ES-I3 (cell line): ENCODE data around the gene ALG9.
"Not testable (repeated sequence)": the region's sequence is repeated elsewhere in the genome, so short reads cannot be mapped to it uniquely, and the experiment has no call there.

ENCODE experiments used
- H3K36me3 ChIP-seq: 2 replicates; pipeline ENCODE4 v1.6.1; 2013; ENCODE audit warnings: mild to moderate bottlenecking, low read length, control low read depth, moderate library complexity; ENCODE audit not compliant: insufficient read depth
- H3K4me1 ChIP-seq: 2 replicates; pipeline ENCODE4 v1.6.1; 2013; ENCODE audit warnings: mild to moderate bottlenecking, control low read depth, low read length; ENCODE audit not compliant: insufficient read depth
- H3K9ac ChIP-seq: 2 replicates; pipeline ENCODE4 v1.6.1; 2013; ENCODE audit warnings: low read depth, mild to moderate bottlenecking, low read length, moderate library complexity
- H3K9me3 ChIP-seq: 2 replicates; pipeline ENCODE4 v1.6.1; 2013; ENCODE audit warnings: mild to moderate bottlenecking, low read length, moderate library complexity; ENCODE audit not compliant: control insufficient read depth, insufficient read depth

ALG9 gene

GRCh38 chr11:111785076-111785475 is 86.3 kb downstream of the ALG9 start:
- Histone ChIP-seq H3K36me3 (no peaks in the 10 kb centered on the region), H3K4me1 (no peaks in the 10 kb centered on the region), H3K9ac (no peak overlapping the region)

GRCh38 chr11:111784311-111784710 is 87.1 kb downstream of the ALG9 start:
- not testable (repeated sequence) for H3K9ac ChIP-seq, H3K9me3 ChIP-seq, H3K4me1 ChIP-seq, H3K36me3 ChIP-seq

More at GRCh38 chr11:111785076-111785475, 86.3 kb downstream of the ALG9 start:
- no peaks in the 10 kb centered on the region for H3K9me3 ChIP-seq

- H3K9me3 ChIP-seq, result no peaks in the 10 kb centered on the region
- no peak overlapping the region for H3K9ac ChIP-seq
- no peaks in the 10 kb centered on the region for H3K36me3 ChIP-seq
- H3K4me1 ChIP-seq, result no peaks in the 10 kb centered on the region
Measured at GRCh38 chr11:111782109-111782741, 89.2 kb downstream of the ALG9 start.

GRCh38 chr11:111779118-111779517 is 92.3 kb downstream of the ALG9 start:
- peaks cover 5% of the 10 kb centered on the region; the same call in 1 of the 2 replicates for H3K4me1 ChIP-seq
- H3K36me3 ChIP-seq, result no peaks in the 10 kb centered on the region
- no peak overlapping the region for H3K9ac ChIP-seq
- H3K9me3 ChIP-seq, result no peaks in the 10 kb centered on the region

DNA sequence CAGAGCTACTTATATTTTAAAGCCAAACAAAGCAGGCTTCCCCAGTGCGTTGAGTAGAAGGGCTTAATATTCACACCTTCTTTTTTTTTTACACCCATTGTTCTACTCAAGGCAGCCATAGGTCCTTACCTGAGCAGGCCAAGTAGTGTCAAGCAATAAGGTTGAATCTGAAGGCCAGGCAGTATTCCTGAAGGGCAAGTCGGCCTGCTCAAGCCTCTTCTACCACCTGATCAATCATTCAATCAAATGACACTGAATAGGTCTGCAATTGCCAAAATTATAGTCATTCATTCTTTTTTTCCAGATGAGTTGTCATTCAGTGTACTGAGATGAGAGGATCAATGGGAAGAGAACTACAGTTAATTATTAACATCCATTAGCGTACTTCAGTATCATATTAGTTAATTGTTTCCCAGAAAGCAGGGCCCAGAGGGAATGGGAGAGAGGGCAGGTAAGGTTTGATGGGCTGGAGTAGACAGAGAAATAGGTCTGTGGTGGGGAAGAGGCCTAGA is 93.3 kb downstream of the ALG9 start:
- no peaks in the 10 kb centered on the region for H3K36me3 ChIP-seq
- no peaks in the 10 kb centered on the region for H3K9me3 ChIP-seq
- peaks cover 5% of the 10 kb centered on the region; the same call in 1 of the 2 replicates for H3K4me1 ChIP-seq
- no peak overlapping the region for H3K9ac ChIP-seq

GRCh38 chr11:111777094-111778046 is 94.0 kb downstream of the ALG9 start:
- Histone ChIP-seq H3K9ac (no peak overlapping the region), H3K4me1 (peaks cover 5% of the 10 kb centered on the region; the same call in 1 of the 2 replicates), H3K36me3 (no peaks in the 10 kb centered on the region), H3K9me3 (no peaks in the 10 kb centered on the region)

GRCh38 chr11:111776398-111777093 is 94.8 kb downstream of the ALG9 start:
- H3K4me1 ChIP-seq, result peaks cover 5% of the 10 kb centered on the region; the same call in 1 of the 2 replicates

DNA sequence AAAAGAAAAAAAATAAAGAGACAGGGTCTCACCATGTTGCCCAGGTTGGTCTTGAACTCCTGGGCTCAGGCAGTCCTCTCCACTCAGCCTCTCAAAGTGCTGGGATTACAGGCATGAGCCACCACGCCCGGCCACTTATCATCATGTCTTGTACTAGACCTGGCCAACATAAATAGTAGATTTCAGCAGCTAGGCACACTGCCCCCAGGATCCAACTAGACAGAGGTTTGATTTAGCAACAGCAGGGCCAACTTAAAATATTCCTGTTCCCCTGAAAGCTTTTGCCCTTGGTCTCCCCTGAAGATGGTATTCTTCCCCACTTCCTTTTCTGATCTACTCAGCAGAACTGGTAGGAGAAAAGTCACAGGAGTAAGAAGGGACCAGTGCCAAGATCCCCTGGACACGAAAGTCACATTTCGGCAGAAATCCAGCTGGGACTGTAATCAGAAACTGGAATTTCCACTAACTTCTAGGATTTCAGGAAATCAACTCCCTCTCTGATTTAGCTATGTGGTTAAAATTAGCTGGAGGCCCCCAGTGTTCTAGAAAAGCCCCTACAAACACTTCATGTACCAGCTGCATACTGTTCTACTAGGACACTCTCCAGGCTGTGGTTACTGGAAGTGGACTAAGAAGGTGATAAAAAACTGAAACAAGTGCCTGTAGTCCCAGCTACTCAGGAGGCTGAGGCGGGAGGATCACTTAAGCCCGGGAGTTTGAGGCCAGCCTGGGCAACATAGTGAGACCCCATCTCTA is 96.2 kb downstream of the ALG9 start:
- H3K4me1 ChIP-seq, result peaks cover 10% of the 10 kb centered on the region; the same call in 1 of the 2 replicates
- H3K9me3 ChIP-seq, result no peaks in the 10 kb centered on the region
- H3K9ac ChIP-seq, result no peak overlapping the region
- no peaks in the 10 kb centered on the region for H3K36me3 ChIP-seq

More at GRCh38 chr11:111776398-111777093, 94.8 kb downstream of the ALG9 start:
- Histone ChIP-seq H3K9ac (no peak overlapping the region), H3K9me3 (no peaks in the 10 kb centered on the region), H3K36me3 (no peaks in the 10 kb centered on the region)

DNA sequence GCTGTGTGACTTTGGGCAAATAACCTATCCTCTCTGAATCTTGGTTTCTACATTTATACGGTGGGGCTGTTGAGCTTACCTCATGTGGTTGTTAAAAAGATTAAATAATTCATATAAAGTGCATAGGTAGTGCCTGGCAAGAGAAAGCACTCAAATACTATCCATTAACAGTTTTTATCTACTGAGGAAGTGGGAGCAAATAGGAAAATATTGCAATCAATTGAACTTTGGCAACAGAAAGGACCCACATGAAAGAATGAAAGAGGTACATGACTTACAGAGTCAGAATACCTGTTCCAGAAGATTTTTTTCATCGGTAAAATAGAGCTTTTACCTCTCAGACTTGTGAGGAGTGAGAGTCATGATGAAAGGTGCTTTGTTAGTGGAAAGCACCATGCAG is 98.8 kb downstream of the ALG9 start:
- H3K4me1 ChIP-seq, result peaks cover 10% of the 10 kb centered on the region; the same call in 1 of the 2 replicates
- H3K9me3 ChIP-seq, result no peaks in the 10 kb centered on the region
- no peak overlapping the region for H3K9ac ChIP-seq
- no peaks in the 10 kb centered on the region for H3K36me3 ChIP-seq

GRCh38 chr11:111771205-111771604 is 100.2 kb downstream of the ALG9 start:
- not testable (repeated sequence) for H3K4me1 ChIP-seq

DNA sequence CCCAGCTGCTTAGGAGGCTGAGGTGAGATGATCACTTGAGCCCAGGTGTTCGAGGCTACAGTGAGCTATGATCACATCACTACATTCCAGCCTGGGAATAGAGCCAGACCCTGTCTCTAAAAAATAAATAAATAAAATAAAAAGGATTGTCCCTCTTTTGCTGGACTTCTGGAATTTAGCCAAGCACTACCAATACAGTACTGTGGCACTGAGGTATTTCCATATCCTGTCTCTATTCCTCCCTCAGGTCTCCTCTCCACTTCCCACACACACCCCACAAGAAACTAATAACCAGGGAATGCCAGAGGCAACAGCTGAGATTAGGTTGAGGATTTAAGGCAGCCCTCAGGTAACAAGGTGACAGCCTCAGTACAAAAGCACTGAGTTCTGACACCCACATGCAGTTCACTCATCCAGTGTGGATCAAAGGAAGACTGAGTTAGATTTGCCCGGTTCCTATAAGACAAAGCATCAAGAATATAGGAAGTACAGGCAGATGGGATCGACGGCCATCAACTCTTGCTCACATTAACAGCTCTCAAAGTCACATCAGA is 100.7 kb downstream of the ALG9 start:
- peaks cover 5% of the 10 kb centered on the region; the same call in 1 of the 2 replicates for H3K4me1 ChIP-seq
- H3K9me3 ChIP-seq, result no peaks in the 10 kb centered on the region
- no peak overlapping the region for H3K9ac ChIP-seq
- H3K36me3 ChIP-seq, result no peaks in the 10 kb centered on the region

More at GRCh38 chr11:111771205-111771604, 100.2 kb downstream of the ALG9 start:
- not testable (repeated sequence) for H3K36me3 ChIP-seq, H3K9ac ChIP-seq, H3K9me3 ChIP-seq

GRCh38 chr11:111766834-111767142 is 104.6 kb downstream of the ALG9 start:
- Histone ChIP-seq H3K9ac (peak overlapping the region; percentile 91), H3K4me1 (peaks cover 11% of the 10 kb centered on the region; the same call in 1 of the 2 replicates), H3K36me3 (peaks cover 9% of the 10 kb centered on the region), H3K9me3 (no peaks in the 10 kb centered on the region)

DNA sequence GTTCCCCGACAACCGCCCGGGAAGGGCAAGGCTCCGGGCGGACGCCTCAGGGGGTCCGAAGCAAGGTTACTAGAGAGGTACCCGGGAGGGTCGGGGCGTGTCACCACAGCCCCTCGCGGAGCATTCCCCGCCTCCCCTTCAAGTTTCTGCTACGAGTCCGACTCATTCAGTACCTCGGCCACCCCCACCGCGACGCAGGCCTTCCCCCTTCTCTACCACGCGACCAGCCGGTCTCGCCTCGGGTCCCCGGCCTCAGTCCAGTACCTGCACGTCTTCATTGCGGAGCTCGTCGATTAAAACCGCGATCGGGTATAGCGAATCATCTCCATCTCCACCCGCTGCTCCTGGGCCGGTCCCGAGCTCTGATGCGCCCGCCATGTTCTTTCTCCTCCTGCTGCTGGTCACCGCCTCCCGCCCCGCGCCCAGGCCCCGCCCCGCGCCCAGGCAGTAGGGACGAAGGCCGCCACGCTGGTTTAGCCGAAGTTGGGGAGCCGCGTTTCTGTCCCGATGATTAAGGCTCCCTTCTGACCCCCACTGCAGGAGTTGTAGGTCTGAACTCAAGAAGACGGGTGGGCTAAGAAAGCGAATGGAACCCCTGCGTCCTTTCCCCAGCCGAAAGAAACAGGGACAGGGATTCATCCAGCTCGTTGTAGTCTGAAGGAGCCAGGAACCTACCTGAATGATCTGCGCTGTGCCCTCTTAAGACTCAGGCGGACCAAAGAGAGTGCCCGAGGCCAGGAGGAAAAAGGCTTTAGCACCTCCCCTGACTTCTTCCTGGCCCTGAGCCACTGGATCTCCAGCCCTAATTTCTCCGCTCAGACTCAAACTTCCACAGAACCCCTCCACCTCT is 105.2 kb downstream of the ALG9 start, which contains the start of gene PPP2R1B:
Gene PPP2R1B (minus strand): TSS at position 406 of the 850 bp plus-strand sequence. CDS start 28 bp downstream, at position 378.
- peaks cover 11% of the 10 kb centered on the region; the same call in 1 of the 2 replicates for H3K4me1 ChIP-seq
- peaks cover 13% of the 10 kb centered on the region for H3K36me3 ChIP-seq
- peak within 1 kb of the TSS; percentile 91 for H3K9ac ChIP-seq
- H3K9me3 ChIP-seq, result no peaks in the 10 kb centered on the region
